CD4-positive, alpha-beta T cell treated with Interleukin-12 subunit alpha and Interleukin-12 subunit beta, for 1 hour (primary cell): Measurements from ENCODE around the gene KLHL18.
"Not testable (repeated sequence)": the region's sequence is repeated elsewhere in the genome, so short reads cannot be mapped to it uniquely, and the experiment has no call there.

Source experiments
- DNase-seq: peaks from one replicate; pipeline ENCODE4 v3.0.0-alpha.2; 2020

The KLHL18 gene

GRCh38 chr3:47276558-47276957, 6.2 kb upstream of the KLHL18 start:
- no peak for DNase-seq

- DNase-seq, result no peak
Measured at GRCh38 chr3:47280519-47280918, 2.2 kb upstream of the KLHL18 start.

DNA sequence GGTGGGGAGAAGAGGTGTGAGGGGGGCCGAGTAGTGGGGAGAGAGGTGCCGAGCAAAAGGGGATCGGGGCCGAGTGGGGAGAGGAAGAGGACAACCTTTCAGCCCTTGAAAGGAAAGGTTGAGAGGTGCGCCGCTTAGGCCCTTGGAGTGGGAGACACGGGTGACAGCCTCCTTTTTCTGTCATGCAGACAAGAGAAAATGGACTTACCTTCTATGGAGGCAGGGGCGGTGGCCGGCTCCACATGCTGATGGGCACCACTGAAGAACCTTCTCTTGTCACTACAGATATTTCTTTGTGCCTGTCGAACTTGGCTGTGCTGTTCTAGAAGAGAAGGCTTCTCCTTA, 421 bp downstream of the KLHL18 start:
- no peak for DNase-seq

- peak; percentile 19 for DNase-seq
Measured at GRCh38 chr3:47283591-47284364, 1.0 kb downstream of the KLHL18 start.

DNA sequence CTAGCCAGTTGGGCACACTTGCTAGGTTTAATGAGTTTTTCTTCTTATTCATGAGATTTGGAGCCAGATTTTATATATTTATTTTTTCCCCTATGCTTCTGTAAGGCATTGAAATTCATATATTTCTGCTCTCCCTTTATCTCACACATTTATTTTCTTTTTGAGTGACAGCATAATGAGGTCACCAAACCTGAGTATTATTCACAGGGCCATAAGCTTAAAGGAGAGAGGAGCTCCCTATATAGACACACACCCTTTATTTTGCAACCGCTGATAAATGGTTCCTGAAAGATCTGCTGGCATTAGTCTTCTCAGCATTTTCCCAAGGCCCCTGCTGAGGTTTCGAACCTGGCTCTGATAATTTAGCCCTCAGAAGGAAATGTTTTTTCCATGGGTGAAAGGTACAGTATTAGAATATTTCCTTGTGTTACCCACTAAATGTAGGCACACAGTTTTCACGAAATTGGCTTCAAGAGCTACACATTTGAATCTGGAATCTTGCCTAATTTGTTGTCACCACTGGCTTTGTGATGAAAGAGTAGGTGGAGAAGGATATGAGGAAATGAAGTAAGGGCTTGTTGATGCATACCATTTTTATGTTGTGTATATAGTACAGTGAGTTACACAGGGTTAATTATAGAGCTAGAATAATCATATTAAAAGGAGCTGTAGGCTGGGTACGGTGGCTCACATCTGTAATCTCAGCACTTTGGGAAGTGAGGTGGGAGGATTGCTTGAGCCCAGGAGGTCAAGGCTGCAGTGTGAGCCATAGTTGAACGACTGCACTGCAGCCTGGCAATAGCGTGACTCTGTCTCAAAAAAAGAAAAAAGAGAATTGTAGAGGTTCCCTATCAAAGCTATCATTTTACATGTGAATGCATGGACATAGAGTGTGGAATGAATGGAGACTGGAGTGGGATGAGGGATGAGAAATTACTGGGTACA, 6.5 kb downstream of the KLHL18 start:
- DNase-seq, result no peak

GRCh38 chr3:47291158-47291753, 8.5 kb downstream of the KLHL18 start:
- no peak for DNase-seq

- DNase-seq, result not testable (repeated sequence)
Measured at GRCh38 chr3:47291754-47292420, 9.1 kb downstream of the KLHL18 start.

DNA sequence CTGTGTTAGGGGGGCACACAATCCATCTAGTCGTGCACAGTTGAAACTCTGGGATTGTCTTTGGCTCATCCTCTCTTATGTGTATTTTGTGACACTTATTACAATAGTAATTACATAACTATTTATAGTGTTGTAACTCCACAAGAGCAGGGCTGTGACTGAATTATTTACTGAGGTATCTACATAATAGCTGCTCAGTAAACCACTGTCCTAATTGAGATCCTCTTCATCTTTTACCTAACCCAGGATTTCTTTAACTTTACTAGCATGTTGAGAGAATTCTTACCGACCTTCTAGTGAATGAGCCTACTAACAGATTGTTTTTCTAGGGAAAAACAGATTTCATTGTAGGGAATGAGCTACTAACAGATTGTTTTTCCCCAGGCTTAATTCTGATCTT, 11.1 kb downstream of the KLHL18 start:
- DNase-seq, result no peak

DNA sequence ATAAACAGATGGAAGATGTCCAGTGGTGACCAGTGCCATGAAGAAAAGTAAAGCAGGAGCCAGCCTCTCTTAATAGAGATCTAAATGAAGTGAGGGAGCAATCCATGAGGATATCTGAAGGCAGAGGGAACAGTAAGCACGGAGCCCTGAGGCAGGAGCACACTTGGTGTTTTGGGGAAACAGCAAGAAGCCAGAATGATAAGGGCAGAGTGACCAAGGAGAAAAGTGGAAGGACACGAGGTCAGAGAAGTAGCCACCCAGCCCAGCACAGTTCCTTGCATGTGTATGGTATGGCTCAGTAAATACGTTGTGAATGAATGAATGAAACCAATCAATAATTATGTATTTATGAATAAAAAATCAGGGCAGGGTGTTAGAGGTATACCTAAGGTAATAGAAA, 11.6 kb downstream of the KLHL18 start:
- no peak for DNase-seq

DNA sequence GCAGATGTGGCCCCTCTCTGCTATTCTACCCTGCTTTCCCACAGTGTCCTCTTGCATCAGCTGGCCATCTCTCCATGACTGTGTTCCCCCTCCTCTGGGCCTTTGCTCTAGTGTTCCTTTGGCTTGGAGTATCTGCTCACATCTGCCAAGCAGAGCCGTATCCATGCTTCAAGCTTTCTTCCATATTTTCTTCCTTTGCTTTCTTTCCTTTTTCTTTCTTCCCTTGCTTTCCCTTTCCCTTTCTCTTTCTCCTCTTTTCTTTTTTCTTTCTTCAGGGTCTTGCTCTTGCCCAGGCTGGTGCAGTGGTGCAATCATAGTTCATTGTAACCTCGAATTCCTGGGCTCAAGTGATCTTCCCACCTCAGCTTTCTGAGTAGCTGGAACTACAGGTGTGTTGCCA, 12.6 kb downstream of the KLHL18 start:
- DNase-seq, result no peak

DNA sequence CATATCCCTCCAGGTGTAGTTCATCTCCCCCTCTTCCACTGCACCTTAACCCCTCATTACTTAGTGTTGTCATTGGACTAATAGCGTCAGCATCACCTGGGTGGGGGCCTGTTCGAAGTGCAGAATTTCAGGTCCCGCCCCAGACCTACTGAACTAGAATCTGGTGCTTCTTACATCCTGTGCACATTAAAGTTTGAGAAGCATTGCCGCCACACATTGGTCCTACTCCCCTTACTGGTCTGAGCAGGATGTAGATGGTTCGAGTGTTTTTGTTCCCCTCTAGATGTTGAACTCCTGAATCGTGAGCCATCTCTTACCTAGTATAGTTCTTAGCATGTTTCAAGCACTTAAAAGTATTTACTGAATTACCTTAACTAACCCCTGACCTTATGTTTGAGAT, 13.2 kb downstream of the KLHL18 start:
- DNase-seq, result no peak

- DNase-seq, result no peak
Measured at GRCh38 chr3:47296562-47297302, 14.0 kb downstream of the KLHL18 start.

DNA sequence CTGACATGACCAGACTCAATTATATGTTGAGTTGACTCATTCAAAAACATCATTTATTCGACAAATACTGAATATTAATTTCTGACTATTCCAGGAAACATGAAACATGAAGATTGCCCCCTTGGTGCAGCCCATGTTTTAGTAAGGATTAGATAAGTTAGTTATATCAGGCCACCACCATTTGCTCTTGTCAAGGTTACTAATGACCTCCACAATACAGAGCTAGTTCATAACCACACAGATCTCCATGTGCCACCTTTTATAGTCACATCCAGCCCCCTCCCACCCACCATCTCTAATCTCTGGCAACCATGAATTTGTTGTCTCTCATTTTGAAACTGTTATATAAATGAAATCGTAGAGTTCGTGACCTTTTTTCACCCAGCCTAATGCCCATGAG, 15.7 kb downstream of the KLHL18 start:
- DNase-seq, result no peak

DNA sequence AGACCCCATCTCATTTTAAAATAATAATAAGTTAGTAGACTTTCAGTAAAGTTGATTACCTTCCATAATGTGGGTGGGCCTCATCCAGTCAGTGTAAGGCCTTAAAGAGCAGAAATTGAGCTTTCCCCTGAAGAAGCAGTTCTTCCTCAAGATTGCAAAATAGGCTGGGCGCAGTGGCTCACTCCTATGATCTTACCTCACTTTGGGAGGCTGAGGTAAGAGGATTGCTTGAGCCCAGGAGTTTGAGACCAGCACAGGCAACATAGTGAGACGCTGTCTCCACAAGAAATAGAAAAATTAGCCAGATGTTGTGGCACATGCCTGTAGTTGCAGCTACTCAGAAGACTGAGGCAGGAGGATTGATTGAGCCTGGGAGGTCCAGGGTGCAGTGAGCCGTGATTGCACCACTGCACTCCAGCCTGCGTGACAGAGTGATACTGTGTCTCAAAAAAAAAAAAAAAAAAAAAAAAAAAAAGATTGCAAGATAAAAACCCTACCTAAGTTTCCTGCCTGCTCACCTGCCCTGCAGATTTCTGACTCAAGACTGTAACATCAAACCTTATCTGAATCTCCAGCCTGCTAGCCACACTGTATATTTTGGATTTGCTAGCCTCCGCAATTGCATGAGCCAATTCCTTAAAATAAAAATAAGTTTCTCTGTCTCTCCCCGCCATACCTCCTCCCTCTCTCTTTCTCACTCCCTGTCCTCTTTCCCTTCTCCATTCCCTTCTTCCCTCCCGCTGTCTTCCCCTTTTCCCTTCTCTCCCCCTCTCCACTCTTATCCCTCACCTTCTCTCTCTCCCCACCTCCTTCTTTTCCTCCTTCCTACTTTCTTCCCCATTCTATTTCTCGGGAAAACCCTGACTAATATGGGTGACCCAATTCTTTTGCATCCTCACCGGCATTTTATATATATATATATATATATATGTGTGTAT, 16.9 kb downstream of the KLHL18 start:
- DNase-seq, result no peak

DNA sequence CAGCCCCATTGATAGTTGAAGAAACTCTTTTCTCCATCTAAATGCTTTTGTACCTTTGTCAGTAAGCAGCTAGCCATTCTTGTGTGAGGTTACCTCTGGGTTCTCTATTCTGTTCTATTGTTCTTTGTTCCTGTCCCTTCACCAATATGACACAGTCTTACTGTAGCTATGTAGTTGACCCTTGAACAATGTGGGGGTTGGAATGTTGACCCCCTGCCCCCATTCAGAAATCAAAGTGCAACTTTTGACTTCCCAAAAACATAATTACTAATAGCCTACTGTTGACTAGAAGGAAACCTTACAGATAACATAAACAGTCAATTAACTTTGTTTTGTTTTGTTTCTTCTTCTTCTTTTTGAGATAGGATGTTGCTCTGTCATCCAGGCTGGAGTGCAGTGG, 18.7 kb downstream of the KLHL18 start:
- DNase-seq, result no peak

- DNase-seq, result no peak
Measured at GRCh38 chr3:47306022-47306421, 23.3 kb downstream of the KLHL18 start.

DNA sequence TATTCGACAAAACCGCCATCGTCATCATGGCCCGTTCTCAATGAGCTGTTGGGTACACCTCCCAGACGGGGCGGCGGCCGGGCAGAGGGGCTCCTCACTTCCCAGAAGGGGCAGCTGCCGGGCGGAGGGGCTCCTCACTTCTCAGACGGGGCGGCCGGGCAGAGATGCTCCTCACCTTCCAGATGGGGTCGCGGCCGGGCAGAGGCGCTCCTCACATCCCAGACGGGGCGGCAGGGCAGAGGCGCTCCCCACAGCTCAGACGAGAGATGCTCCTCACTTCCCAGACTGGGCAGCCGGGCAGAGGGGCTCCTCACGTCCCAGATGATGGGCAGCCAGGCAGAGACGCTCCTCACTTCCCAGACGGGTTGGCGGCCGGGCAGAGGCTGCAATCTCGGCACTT, 26.5 kb downstream of the KLHL18 start:
- not testable (repeated sequence) for DNase-seq

GRCh38 chr3:47310391-47310790, 27.6 kb downstream of the KLHL18 start:
- no peak for DNase-seq

- DNase-seq, result no peak
Measured at GRCh38 chr3:47313341-47314055, 30.8 kb downstream of the KLHL18 start.

DNA sequence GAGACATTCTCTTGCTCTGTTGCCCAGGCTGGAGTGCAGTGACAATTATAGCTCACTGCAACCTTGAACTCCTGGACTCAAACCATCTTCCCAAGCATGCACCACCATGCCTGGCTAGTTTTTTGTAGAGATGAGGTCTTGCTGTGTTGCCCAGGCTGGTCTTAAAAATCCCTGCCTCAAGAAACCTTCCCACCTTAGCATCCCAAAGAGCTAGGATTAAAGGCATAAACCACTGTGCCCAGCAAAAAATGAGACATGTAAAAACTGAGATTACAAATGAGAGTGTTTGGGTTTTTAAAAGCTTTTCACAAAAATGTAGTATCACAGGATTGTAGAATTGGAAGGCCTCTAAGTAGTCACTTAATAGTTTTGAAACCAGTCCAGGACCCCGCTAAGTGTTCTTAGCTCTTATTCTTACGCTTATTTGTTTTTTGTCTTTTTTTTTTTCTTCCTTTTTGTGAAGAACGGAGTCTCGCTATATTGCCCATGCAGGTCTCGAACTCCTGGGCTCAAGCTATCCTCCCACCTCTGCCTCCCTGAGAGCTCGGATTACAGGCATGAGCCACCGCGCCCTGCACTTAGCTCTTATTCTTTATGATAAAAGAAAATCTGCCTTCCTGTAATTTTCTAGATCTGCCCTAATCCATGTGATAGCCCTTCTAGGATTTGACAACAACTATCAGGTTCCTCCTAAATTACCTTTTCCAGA, 31.5 kb downstream of the KLHL18 start:
- no peak for DNase-seq
